PC-9 (cell line): ENCODE results near the gene LDAH. TPM values are rescaled to one million over a fixed set of nuclear protein-coding genes. Genes with fewer than 3 reads are reported as not detected.

Experiments used
- BruUV-seq: library from RNA; stranded (reverse); fragments of 400-500 nt; replicated peaks from 2 replicates; lab custom pipeline; 2021; lab: Mats Ljungman, UMichigan
- CTCF ChIA-PET: fragments of 300-600 bp; sonication (Branson Sonifier 250); formaldehyde crosslinking; loops from one replicate; lab custom pipeline; 2022; ENCODE audit warnings: antibody characterized with exemption; lab: Charles Lee
- POLR2A ChIA-PET: fragments of 300-600 bp; sonication (Branson Sonifier 250); formaldehyde crosslinking; loops from one replicate; lab custom pipeline; 2022; ENCODE audit warnings: antibody characterized with exemption; ENCODE audit not compliant: unreplicated experiment; lab: Charles Lee
- DNase-seq, 2 experiments: peaks; one replicate each; pipeline versions ENCODE4 v3.0.0 to v3.0.0-alpha.2; 2015 to 2022; ENCODE audit warnings: mixed read lengths in 1 of 2
- H2AFZ ChIP-seq: fragments of 200-600 bp; sonication (generic); 2 replicates; pipeline ENCODE4 v1.8.1; 2017; ENCODE audit warnings: antibody characterized with exemption
- H3F3A ChIP-seq: fragments of 200-600 bp; sonication (generic); 2 replicates; pipeline ENCODE4 v1.8.1; 2017; ENCODE audit warnings: antibody characterized with exemption, mild to moderate bottlenecking, low read depth; ENCODE audit not compliant: insufficient read depth
- H3K27ac ChIP-seq: fragments of 200-600 bp; sonication (generic); 2 replicates; pipeline ENCODE4 v1.6.1; 2016; ENCODE audit warnings: mixed run types
- H3K27me3 ChIP-seq: fragments of 200-600 bp; sonication (generic); 2 replicates; pipeline ENCODE4 v1.6.1; 2016; ENCODE audit warnings: low read depth, mixed run types; ENCODE audit not compliant: insufficient read depth
- H3K36me3 ChIP-seq: fragments of 200-600 bp; sonication (generic); 2 replicates; pipeline ENCODE4 v1.6.1; 2016; ENCODE audit warnings: low read depth, mixed run types
- H3K4me1 ChIP-seq: fragments of 200-600 bp; sonication (generic); replicated peaks from 2 replicates; pipeline ENCODE4 v1.6.1; 2016; ENCODE audit warnings: mixed run types; ENCODE audit not compliant: insufficient read depth
- H3K4me2 ChIP-seq: fragments of 200-600 bp; sonication (generic); 2 replicates; pipeline ENCODE4 v1.6.1; 2017; ENCODE audit warnings: mixed run types
- H3K4me3 ChIP-seq: fragments of 200-600 bp; sonication (generic); 2 replicates; pipeline ENCODE4 v1.6.1; 2016; ENCODE audit warnings: mixed run types
- H3K79me2 ChIP-seq: fragments of 200-600 bp; sonication (generic); 2 replicates; pipeline ENCODE4 v1.6.1; 2017; ENCODE audit warnings: low read depth, mixed run types
- H3K9me2 ChIP-seq: fragments of 200-600 bp; sonication (generic); 2 replicates; pipeline ENCODE4 v1.8.1; 2017; ENCODE audit warnings: mild to moderate bottlenecking; ENCODE audit not compliant: insufficient read depth
- H3K9me3 ChIP-seq: fragments of 200-600 bp; sonication (generic); 2 replicates; pipeline ENCODE4 v1.8.1; 2016; ENCODE audit warnings: low read depth; ENCODE audit not compliant: insufficient read depth
- H4K20me1 ChIP-seq: fragments of 200-600 bp; sonication (generic); 2 replicates; pipeline ENCODE4 v1.8.1; 2017; ENCODE audit not compliant: insufficient read depth
- EZH2 ChIP-seq: fragments of 200-600 bp; sonication (generic); IDR thresholded peaks from 2 replicates; pipeline ENCODE4 v1.8.0; 2017; ENCODE audit warnings: antibody characterized with exemption, low read depth
- intact Hi-C: fragments of 100-400 bp; cut with micrococcal nuclease; formaldehyde crosslinking; loops from one replicate; pipeline ENCODE4 v1.10.0; 2022; ENCODE audit not compliant: unreplicated experiment
- total RNA-seq: library from RNA; stranded (reverse); gene quantifications from 2 replicates; pipeline ENCODE4 v1.2.3, GENCODE V29; 2021
- TF ChIP-seq, protein P1 (sequence below): fragments of 200-600 bp; sonication (generic); conservative IDR thresholded peaks from 2 replicates; pipeline ENCODE4 v1.6.1; 2017; ENCODE audit warnings: mixed run types, antibody characterized with exemption, mild to moderate bottlenecking, moderate library complexity

Gene LDAH
- total RNA-seq, 1 experiment from 2014 or later = 18.3 TPM

DNA sequence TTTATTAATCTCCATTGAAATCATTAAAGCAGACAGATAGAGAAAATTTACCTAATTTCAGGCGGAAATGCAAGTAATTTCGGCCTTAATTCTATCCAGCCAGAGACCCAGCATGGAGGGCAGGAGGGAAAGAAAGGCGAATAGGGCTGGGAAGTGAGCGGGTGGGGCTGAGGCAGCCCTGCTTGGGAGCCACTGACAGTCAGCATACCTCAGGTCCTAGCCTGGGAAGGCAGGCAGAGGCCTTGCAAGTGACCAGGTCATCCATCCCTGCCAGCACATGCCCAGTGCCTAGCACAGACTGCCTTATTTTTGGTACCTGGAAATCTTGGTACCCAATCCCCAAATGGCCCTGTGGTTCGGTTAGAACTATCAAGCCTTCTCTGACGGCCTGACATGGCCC lies 154.4 kb downstream of the LDAH start:
- H3K4me1 ChIP-seq = no peaks in the 10 kb centered on the region
- ChIA-PET POLR2A (no interaction called here), CTCF (no interaction called here)
- H3F3A ChIP-seq = no peaks in the 10 kb centered on the region
- no peaks in the 10 kb centered on the region for H3K36me3 ChIP-seq
- intact Hi-C loops = no loop called here
- no peaks in the 10 kb centered on the region for H3K79me2 ChIP-seq
- H3K27me3 ChIP-seq = 0 out of 2 replicates have a peak, but pooled peaks cover 12% of the 10 kb centered on the region
- DNase-seq = no peak
- no peak overlapping the region for H2AFZ ChIP-seq
- H4K20me1 ChIP-seq = no peaks in the 10 kb centered on the region
- no TSS peak for BruUV-seq
- H3K27ac ChIP-seq = no peak overlapping the region
- H3K9me2 ChIP-seq = no peaks in the 10 kb centered on the region
- H3K4me3 ChIP-seq = no peak overlapping the region
- TF ChIP-seq EZH2 = no peak
- TF ChIP-seq, protein P1, sequence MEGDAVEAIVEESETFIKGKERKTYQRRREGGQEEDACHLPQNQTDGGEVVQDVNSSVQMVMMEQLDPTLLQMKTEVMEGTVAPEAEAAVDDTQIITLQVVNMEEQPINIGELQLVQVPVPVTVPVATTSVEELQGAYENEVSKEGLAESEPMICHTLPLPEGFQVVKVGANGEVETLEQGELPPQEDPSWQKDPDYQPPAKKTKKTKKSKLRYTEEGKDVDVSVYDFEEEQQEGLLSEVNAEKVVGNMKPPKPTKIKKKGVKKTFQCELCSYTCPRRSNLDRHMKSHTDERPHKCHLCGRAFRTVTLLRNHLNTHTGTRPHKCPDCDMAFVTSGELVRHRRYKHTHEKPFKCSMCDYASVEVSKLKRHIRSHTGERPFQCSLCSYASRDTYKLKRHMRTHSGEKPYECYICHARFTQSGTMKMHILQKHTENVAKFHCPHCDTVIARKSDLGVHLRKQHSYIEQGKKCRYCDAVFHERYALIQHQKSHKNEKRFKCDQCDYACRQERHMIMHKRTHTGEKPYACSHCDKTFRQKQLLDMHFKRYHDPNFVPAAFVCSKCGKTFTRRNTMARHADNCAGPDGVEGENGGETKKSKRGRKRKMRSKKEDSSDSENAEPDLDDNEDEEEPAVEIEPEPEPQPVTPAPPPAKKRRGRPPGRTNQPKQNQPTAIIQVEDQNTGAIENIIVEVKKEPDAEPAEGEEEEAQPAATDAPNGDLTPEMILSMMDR = no peak
- no peak overlapping the region for H3K4me2 ChIP-seq
- H3K9me3 ChIP-seq = no peaks in the 10 kb centered on the region

DNA sequence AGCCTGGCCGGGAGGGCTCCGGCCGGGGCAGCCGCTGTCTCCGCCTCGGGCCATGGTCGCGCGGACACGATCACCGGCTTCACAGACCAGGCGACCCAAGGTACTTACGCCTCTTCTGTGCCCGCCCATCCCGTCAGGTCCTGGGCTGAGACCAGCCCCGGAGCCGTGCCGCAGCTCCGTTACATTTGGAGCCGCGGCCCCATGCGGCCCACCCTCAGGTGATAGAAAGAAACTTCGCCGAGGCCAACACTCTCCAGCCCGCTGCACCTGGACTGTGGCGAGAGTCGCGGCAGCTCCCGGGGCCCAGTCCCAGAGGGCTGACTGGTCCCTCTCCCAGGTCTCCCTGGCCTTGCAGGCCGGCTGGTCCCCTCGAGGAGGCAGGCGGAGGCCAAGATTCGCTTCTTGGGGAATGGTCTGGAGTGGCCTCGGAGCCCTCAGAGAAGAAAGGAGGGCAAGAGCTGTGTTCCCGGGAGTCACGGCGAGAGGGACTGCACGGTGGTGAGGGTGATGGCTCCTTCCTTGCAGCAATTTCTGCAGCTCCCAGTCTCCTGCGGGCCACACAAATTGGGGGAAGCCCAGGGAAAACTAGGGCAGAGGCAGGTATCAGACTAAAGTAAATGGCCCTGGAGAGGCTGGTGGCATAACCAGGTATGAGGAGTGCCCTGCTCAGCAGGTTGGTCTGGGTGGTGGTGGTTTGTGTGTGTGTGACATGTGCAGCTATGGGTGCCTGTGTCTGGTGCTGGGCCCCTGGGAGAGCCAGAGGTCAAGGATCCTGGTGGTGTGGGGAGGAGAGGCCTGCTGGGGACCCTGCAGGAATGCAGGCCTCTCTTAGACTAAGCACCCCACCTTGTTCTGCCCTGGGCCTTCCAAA lies 155.1 kb downstream of the LDAH start:
- CTCF ChIA-PET = no interaction called here
- H3K27me3 ChIP-seq = 0 out of 2 replicates have a peak, but pooled peaks cover 14% of the 10 kb centered on the region

DNA sequence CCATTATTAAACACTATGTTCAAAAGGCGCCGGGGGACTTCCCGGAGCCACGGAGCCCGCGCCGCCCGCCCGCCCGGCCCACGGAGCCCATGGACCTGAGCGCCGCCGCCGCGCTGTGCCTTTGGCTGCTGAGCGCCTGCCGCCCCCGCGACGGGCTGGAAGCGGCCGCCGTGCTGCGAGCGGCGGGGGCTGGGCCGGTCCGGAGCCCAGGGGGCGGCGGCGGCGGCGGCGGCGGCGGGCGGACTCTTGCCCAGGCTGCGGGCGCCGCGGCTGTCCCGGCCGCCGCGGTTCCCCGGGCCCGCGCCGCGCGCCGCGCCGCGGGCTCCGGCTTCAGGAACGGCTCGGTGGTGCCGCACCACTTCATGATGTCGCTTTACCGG lies 155.8 kb downstream of the LDAH start:
- DNase-seq = no peak
- Histone ChIP-seq H3K4me3 (no peak overlapping the region), H3K27ac (no peak overlapping the region), H3K27me3 (0 out of 2 replicates have a peak, but pooled peaks cover 14% of the 10 kb centered on the region), H3K36me3 (no peaks in the 10 kb centered on the region), H3K9me2 (no peaks in the 10 kb centered on the region), H3K4me1 (no peaks in the 10 kb centered on the region), H3F3A (no peaks in the 10 kb centered on the region), H3K79me2 (no peaks in the 10 kb centered on the region), H3K4me2 (no peak overlapping the region), H2AFZ (no peak overlapping the region), H4K20me1 (no peaks in the 10 kb centered on the region), H3K9me3 (no peaks in the 10 kb centered on the region)
- intact Hi-C loops = no loop called here
- ChIA-PET CTCF (no interaction called here), POLR2A (no interaction called here)
- BruUV-seq = no TSS peak
- no peak for TF ChIP-seq EZH2
- TF ChIP-seq, protein P1 = no peak

More for the DNA sequence above, 155.1 kb downstream of the LDAH start:
- Histone ChIP-seq H3K4me3 (no peak overlapping the region), H4K20me1 (no peaks in the 10 kb centered on the region), H3K79me2 (no peaks in the 10 kb centered on the region), H3K36me3 (no peaks in the 10 kb centered on the region), H3K4me2 (no peak overlapping the region), H2AFZ (no peak overlapping the region), H3K9me3 (no peaks in the 10 kb centered on the region), H3K27ac (no peak overlapping the region), H3K9me2 (no peaks in the 10 kb centered on the region), H3F3A (no peaks in the 10 kb centered on the region), H3K4me1 (no peaks in the 10 kb centered on the region)
- DNase-seq = no peak
- intact Hi-C loops = no loop called here
- TF ChIP-seq, protein P1 = no peak
- no peak for TF ChIP-seq EZH2
- POLR2A ChIA-PET = no interaction called here
- BruUV-seq = no TSS peak
